Trophoblast cell (in vitro differentiated cells and primary cell): Measurements from ENCODE around the gene PACSIN2.

Experiments used
- DNase-seq, 2 donors: peaks; one replicate each; pipeline ENCODE4 v3.0.0-alpha.2; 2016
- H2AFZ ChIP-seq: 2 replicates; pipeline ENCODE4 v1.6.1; 2013; ENCODE audit warnings: low read length, moderate library complexity, mild to moderate bottlenecking; ENCODE audit not compliant: insufficient read depth, poor library complexity
- H2AK5ac ChIP-seq: 2 replicates; pipeline ENCODE4 v1.6.1; 2013; ENCODE audit warnings: mild to moderate bottlenecking, low read length
- H2BK120ac ChIP-seq: 2 replicates; pipeline ENCODE4 v1.6.1; 2013; ENCODE audit warnings: low read length, mild to moderate bottlenecking, moderate library complexity; ENCODE audit not compliant: insufficient read depth, poor library complexity
- H2BK12ac ChIP-seq: 2 replicates; pipeline ENCODE4 v1.6.1; 2013; ENCODE audit warnings: mild to moderate bottlenecking, low read length, moderate library complexity
- H2BK5ac ChIP-seq: 2 replicates; pipeline ENCODE4 v1.6.1; 2013; ENCODE audit warnings: low read length, low read depth, moderate library complexity, mild to moderate bottlenecking; ENCODE audit not compliant: poor library complexity
- H3K14ac ChIP-seq: 2 replicates; pipeline ENCODE4 v1.6.1; 2013; ENCODE audit warnings: mild to moderate bottlenecking, low read length
- H3K18ac ChIP-seq: 2 replicates; pipeline ENCODE4 v1.6.1; 2013; ENCODE audit warnings: mild to moderate bottlenecking, low read length
- H3K23ac ChIP-seq: 2 replicates; pipeline ENCODE4 v1.6.1; 2013; ENCODE audit warnings: low read length
- H3K27ac ChIP-seq: 2 replicates; pipeline ENCODE4 v1.5.1; 2013; ENCODE audit warnings: low read depth, mild to moderate bottlenecking, inconsistent platforms, low read length, moderate library complexity
- H3K27me3 ChIP-seq: 2 replicates; pipeline ENCODE4 v1.6.1; 2013; ENCODE audit warnings: inconsistent platforms, mild to moderate bottlenecking, low read length, moderate library complexity; ENCODE audit not compliant: insufficient read depth
- H3K36me3 ChIP-seq, 2 experiments: 1 replicate in 1 of 2; 2 replicates in 1 of 2; pipeline ENCODE4 v1.6.1; 2013; ENCODE audit warnings: low read length in 2 of 2, mild to moderate bottlenecking in 2 of 2, moderate library complexity in 1 of 2; ENCODE audit not compliant: insufficient read depth in 2 of 2, control insufficient read depth in 1 of 2
- H3K4ac ChIP-seq: 2 replicates; pipeline ENCODE4 v1.6.1; 2013; ENCODE audit warnings: low read depth, mild to moderate bottlenecking, low read length, moderate library complexity
- H3K4me1 ChIP-seq, 2 experiments: 1 replicate in 1 of 2; 2 replicates in 1 of 2; pipeline ENCODE4 v1.6.1; 2013; ENCODE audit warnings: low read length in 2 of 2, mild to moderate bottlenecking in 2 of 2, moderate library complexity in 1 of 2; ENCODE audit not compliant: insufficient read depth in 2 of 2, control insufficient read depth in 1 of 2
- H3K4me2 ChIP-seq: 2 replicates; pipeline ENCODE4 v1.6.1; 2013; ENCODE audit warnings: inconsistent platforms, mild to moderate bottlenecking, low read length, moderate library complexity
- H3K4me3 ChIP-seq: 2 replicates; pipeline ENCODE4 v1.5.1; 2013; ENCODE audit warnings: mild to moderate bottlenecking, low read depth, low read length, inconsistent platforms
- H3K79me1 ChIP-seq: one replicate; pipeline ENCODE4 v1.6.1; 2013; ENCODE audit warnings: low read length
- H3K79me2 ChIP-seq: 2 replicates; pipeline ENCODE4 v1.6.1; 2013; ENCODE audit warnings: low read length, mild to moderate bottlenecking; ENCODE audit not compliant: control insufficient read depth, insufficient read depth, poor library complexity
- H3K9ac ChIP-seq: 2 replicates; pipeline ENCODE4 v1.6.1; 2013; ENCODE audit warnings: mild to moderate bottlenecking, low read length
- H3K9me3 ChIP-seq: 2 replicates; pipeline ENCODE4 v1.6.1; 2013; ENCODE audit warnings: low read depth, mild to moderate bottlenecking, control low read depth, inconsistent platforms, low read length; ENCODE audit not compliant: insufficient read depth
- H4K12ac ChIP-seq: 2 replicates; pipeline ENCODE4 v1.6.1; 2013; ENCODE audit warnings: low read depth, mild to moderate bottlenecking, low read length, moderate library complexity
- H4K8ac ChIP-seq: 2 replicates; pipeline ENCODE4 v1.6.1; 2013; ENCODE audit warnings: low read depth, mild to moderate bottlenecking, low read length, moderate library complexity
- H4K91ac ChIP-seq: one replicate; pipeline ENCODE4 v1.6.1; 2013; ENCODE audit warnings: low read depth, mild to moderate bottlenecking, low read length, moderate library complexity
- WGBS: extraction: QIAGEN DNeasy Blood & Tissue Kit; methylation state at CpG from one replicate; pipeline ENCODE4 v1.1.7; 2013; ENCODE audit warnings: missing lambda C conversion rate; ENCODE audit not compliant: insufficient read length, insufficient coverage; ENCODE audit errors: extremely low coverage; 5-methylcytosine and 5-hydroxymethylcytosine counted together

The PACSIN2 gene

DNA sequence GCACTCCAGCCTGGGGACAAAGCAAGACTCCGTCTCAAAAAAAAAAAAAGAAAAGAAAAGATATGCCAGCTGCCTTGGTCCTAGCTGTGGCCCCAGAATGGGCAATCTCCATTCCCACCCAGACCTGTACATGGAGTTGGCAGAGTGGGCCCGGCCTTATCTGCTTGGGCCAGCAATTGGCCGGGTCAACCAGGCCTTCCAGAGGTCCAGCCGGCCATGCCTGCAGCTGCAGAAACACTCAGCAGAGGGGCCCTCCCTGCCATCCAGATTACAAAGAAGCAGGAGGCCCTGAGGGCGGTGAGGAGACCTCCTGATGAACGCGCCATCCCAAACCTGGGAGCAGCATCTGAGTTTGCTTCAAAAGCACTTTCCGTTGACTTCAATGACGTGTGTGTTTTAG is 131.0 kb downstream of the PACSIN2 start:
- H4K12ac ChIP-seq, result no peak overlapping the region
- H4K91ac ChIP-seq, result no peak overlapping the region
- peaks cover 2% of the 10 kb centered on the region for H3K9me3 ChIP-seq
- no peaks in the 10 kb centered on the region for H3K79me1 ChIP-seq
- H3K4me1 ChIP-seq, result no peaks in the 10 kb centered on the region
- H4K8ac ChIP-seq, result no peak overlapping the region
- H2BK12ac ChIP-seq, result no peak overlapping the region
- H3K14ac ChIP-seq, result no peak overlapping the region
- WGBS, result no CpG with 5 or more reads among the region's 9 CpGs
- no peak overlapping the region for H3K4me2 ChIP-seq
- no peak overlapping the region for H2AK5ac ChIP-seq
- H3K79me2 ChIP-seq, result no peaks in the 10 kb centered on the region
- no peak overlapping the region for H3K9ac ChIP-seq
- H3K4me3 ChIP-seq, result no peak overlapping the region
- no peak overlapping the region for H2AFZ ChIP-seq
- H2BK120ac ChIP-seq, result no peak overlapping the region
- no peak overlapping the region for H3K23ac ChIP-seq
- H3K18ac ChIP-seq, result no peak overlapping the region
- H3K27ac ChIP-seq, result no peak overlapping the region
- no peak overlapping the region for H3K4ac ChIP-seq
- no peak overlapping the region for H2BK5ac ChIP-seq
- DNase-seq, result no peak
- H3K36me3 ChIP-seq, result peaks cover 92 to 93% of the 10 kb centered on the region in 2 experiments
- H3K27me3 ChIP-seq, result no peaks in the 10 kb centered on the region

DNA sequence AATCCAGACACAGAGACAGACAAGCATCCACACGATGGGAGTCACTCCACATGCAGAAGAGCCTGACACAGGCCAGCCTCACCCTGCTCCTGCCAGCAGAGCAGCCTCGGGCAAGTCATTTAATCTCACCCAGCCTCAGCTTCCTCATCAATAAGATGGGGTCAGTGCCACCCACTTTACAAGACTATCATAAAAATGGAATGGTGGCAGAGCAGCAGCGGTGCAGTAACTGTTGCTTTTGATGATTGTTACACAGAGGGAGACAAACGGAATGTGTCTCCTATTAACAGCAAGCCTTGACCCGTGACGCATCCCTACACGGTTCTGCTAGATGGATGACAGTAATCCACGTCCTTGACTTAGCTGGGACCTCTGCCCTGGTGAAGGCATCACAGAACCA is 131.8 kb downstream of the PACSIN2 start:
- Histone ChIP-seq H3K4me2 (no peak overlapping the region), H3K14ac (no peak overlapping the region), H3K79me1 (no peaks in the 10 kb centered on the region), H4K91ac (no peak overlapping the region), H3K9me3 (peaks cover 4% of the 10 kb centered on the region), H3K4ac (no peak overlapping the region), H3K27me3 (no peaks in the 10 kb centered on the region), H3K4me1 (no peaks in the 10 kb centered on the region), H3K27ac (no peak overlapping the region), H4K12ac (no peak overlapping the region), H2AFZ (no peak overlapping the region), H2BK5ac (no peak overlapping the region), H3K79me2 (no peaks in the 10 kb centered on the region), H2AK5ac (no peak overlapping the region), H3K23ac (no peak overlapping the region), H3K18ac (no peak overlapping the region), H3K4me3 (no peak overlapping the region), H3K36me3 (peaks cover 92 to 93% of the 10 kb centered on the region in 2 experiments), H2BK120ac (no peak overlapping the region), H2BK12ac (no peak overlapping the region), H4K8ac (no peak overlapping the region), H3K9ac (no peak overlapping the region)
- no peak for DNase-seq
- no CpG with 5 or more reads among the region's 8 CpGs for WGBS

DNA sequence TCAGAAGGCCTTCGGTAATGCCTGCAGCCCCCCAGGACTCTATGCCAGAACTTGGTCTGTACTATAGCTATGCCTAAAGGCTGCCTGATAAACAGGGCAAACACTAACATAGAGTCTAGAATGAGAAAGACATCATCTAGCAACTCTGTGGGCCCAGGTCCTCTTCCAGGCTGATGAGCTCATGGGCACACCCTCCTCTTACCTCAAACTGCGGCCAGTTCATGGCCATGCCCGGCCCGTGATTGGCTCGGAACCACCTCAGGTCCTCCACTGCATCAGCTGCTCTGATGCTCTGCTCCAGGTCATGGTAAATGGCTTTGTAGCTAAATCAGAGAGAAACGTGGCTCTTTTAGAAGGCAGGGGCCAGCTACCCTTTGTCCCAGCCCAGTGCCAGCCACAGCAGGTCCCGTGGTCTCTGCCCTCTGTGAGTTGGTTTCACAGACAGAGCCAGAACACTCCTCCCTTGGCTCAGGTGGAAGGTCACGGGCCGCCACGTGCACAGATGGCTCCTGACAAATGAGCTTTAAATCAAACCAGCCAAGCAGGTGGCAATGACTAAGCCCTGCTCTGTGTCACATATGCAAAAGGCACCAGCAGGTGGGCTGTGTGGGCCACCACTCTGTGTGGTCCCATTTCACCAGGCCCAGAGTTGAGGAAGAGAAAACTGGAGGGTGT is 132.8 kb downstream of the PACSIN2 start:
- H3K4ac ChIP-seq, result no peak overlapping the region

DNA sequence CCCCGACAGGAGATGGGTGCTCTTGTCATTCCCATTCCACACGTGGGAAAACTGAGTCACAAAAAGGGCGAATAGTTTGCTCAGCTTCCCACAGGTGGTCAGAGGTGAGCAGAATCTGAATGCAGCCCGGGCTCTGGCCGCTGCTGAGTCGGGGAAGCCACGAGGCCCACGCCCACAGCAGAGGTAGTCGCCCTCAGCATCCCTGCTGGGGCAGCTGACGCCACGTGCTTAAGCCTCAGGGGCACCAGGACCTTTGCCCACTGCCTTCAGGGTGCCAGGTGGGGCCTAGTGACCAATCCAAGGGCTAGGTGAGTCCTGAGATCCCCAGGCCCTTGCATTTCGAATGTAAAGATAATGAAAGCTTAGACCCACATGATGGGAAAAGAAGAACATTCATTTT is 133.7 kb downstream of the PACSIN2 start:
- H3K36me3 ChIP-seq, result peaks cover 94 to 95% of the 10 kb centered on the region in 2 experiments
- no peak overlapping the region for H2BK120ac ChIP-seq
- no peak overlapping the region for H2AK5ac ChIP-seq
- no peaks in the 10 kb centered on the region for H3K27me3 ChIP-seq
- H3K4me3 ChIP-seq, result no peak overlapping the region
- no peak overlapping the region for H4K91ac ChIP-seq
- H3K27ac ChIP-seq, result no peak overlapping the region
- H2AFZ ChIP-seq, result no peak overlapping the region
- H2BK5ac ChIP-seq, result no peak overlapping the region
- no peak overlapping the region for H2BK12ac ChIP-seq
- H3K9ac ChIP-seq, result no peak overlapping the region
- H3K4me1 ChIP-seq, result no peaks in the 10 kb centered on the region
- no peaks in the 10 kb centered on the region for H3K79me2 ChIP-seq
- no peak overlapping the region for H3K4ac ChIP-seq
- no peak overlapping the region for H4K8ac ChIP-seq
- WGBS, result no CpG with 5 or more reads among the region's 12 CpGs
- no peak for DNase-seq
- no peak overlapping the region for H4K12ac ChIP-seq
- no peaks in the 10 kb centered on the region for H3K79me1 ChIP-seq
- H3K18ac ChIP-seq, result no peak overlapping the region
- no peak overlapping the region for H3K23ac ChIP-seq
- H3K9me3 ChIP-seq, result peaks cover 6% of the 10 kb centered on the region
- H3K4me2 ChIP-seq, result no peak overlapping the region
- H3K14ac ChIP-seq, result no peak overlapping the region

More for the DNA sequence above, 132.8 kb downstream of the PACSIN2 start:
- H4K12ac ChIP-seq, result no peak overlapping the region
- H3K4me2 ChIP-seq, result no peak overlapping the region
- H2BK5ac ChIP-seq, result no peak overlapping the region
- H2AFZ ChIP-seq, result no peak overlapping the region
- H3K27ac ChIP-seq, result no peak overlapping the region
- H2AK5ac ChIP-seq, result no peak overlapping the region
- peaks cover 6% of the 10 kb centered on the region for H3K9me3 ChIP-seq
- H3K4me1 ChIP-seq, result no peaks in the 10 kb centered on the region
- H3K18ac ChIP-seq, result no peak overlapping the region
- H2BK12ac ChIP-seq, result no peak overlapping the region
- no peaks in the 10 kb centered on the region for H3K79me2 ChIP-seq
- no peak for DNase-seq
- H3K9ac ChIP-seq, result no peak overlapping the region
- H4K91ac ChIP-seq, result no peak overlapping the region
- H3K4me3 ChIP-seq, result no peak overlapping the region
- H2BK120ac ChIP-seq, result no peak overlapping the region
- H4K8ac ChIP-seq, result no peak overlapping the region
- no peak overlapping the region for H3K14ac ChIP-seq
- H3K79me1 ChIP-seq, result no peaks in the 10 kb centered on the region
- H3K27me3 ChIP-seq, result no peaks in the 10 kb centered on the region
- no CpG with 5 or more reads among the region's 10 CpGs for WGBS
- peaks cover 94 to 95% of the 10 kb centered on the region in 2 experiments for H3K36me3 ChIP-seq
- H3K23ac ChIP-seq, result no peak overlapping the region
